T-helper 2 cell treated with Interferon-gamma antibody and Interleukin-4, amounts not matched to agents 5 μg/mL and 100 μg/mL, for 36 hours (primary cell): ENCODE results near the gene MSH6.

ENCODE experiments used
- DNase-seq: peaks from one replicate; pipeline ENCODE4 v3.0.0; 2021; ENCODE audit warnings: low spot score
- H3K27ac Mint-ChIP-seq: one replicate; pipeline ENCODE4 v1.8.0; 2021; ENCODE audit warnings: mild to moderate bottlenecking, mixed read lengths
- H3K27me3 Mint-ChIP-seq: one replicate; pipeline ENCODE4 v1.8.0; 2021; ENCODE audit warnings: low read depth, mixed read lengths
- H3K36me3 Mint-ChIP-seq: one replicate; pipeline ENCODE4 v1.8.0; 2021; ENCODE audit warnings: low read depth, mixed read lengths
- H3K4me1 Mint-ChIP-seq: one replicate; pipeline ENCODE4 v1.8.0; 2021; ENCODE audit warnings: low read depth, mixed read lengths
- H3K4me3 Mint-ChIP-seq: one replicate; pipeline ENCODE4 v1.8.0; 2022; ENCODE audit warnings: mild to moderate bottlenecking, moderate library complexity, mixed read lengths
- H3K9me3 Mint-ChIP-seq: one replicate; pipeline ENCODE4 v1.8.0; 2021; ENCODE audit warnings: mixed read lengths

The MSH6 gene

DNA sequence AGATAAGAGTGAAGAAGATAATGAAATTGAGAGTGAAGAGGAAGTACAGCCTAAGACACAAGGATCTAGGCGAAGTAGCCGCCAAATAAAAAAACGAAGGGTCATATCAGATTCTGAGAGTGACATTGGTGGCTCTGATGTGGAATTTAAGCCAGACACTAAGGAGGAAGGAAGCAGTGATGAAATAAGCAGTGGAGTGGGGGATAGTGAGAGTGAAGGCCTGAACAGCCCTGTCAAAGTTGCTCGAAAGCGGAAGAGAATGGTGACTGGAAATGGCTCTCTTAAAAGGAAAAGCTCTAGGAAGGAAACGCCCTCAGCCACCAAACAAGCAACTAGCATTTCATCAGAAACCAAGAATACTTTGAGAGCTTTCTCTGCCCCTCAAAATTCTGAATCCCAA is 15.7 kb downstream of the MSH6 start:
- Mint-ChIP-seq H3K4me3 (no peak overlapping the region), H3K36me3 (peaks cover 79% of the 10 kb centered on the region), H3K9me3 (peaks cover 9% of the 10 kb centered on the region), H3K27ac (no peak overlapping the region), H3K4me1 (peaks cover 5% of the 10 kb centered on the region), H3K27me3 (no peaks in the 10 kb centered on the region)
- DNase-seq, result no peak

DNA sequence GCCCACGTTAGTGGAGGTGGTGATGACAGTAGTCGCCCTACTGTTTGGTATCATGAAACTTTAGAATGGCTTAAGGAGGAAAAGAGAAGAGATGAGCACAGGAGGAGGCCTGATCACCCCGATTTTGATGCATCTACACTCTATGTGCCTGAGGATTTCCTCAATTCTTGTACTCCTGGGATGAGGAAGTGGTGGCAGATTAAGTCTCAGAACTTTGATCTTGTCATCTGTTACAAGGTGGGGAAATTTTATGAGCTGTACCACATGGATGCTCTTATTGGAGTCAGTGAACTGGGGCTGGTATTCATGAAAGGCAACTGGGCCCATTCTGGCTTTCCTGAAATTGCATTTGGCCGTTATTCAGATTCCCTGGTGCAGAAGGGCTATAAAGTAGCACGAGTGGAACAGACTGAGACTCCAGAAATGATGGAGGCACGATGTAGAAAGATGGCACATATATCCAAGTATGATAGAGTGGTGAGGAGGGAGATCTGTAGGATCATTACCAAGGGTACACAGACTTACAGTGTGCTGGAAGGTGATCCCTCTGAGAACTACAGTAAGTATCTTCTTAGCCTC is 16.2 kb downstream of the MSH6 start:
- Mint-ChIP-seq H3K4me1 (peaks cover 5% of the 10 kb centered on the region), H3K27me3 (no peaks in the 10 kb centered on the region), H3K27ac (no peak overlapping the region), H3K36me3 (peaks cover 83% of the 10 kb centered on the region), H3K4me3 (no peak overlapping the region), H3K9me3 (peaks cover 9% of the 10 kb centered on the region)
- no peak for DNase-seq

DNA sequence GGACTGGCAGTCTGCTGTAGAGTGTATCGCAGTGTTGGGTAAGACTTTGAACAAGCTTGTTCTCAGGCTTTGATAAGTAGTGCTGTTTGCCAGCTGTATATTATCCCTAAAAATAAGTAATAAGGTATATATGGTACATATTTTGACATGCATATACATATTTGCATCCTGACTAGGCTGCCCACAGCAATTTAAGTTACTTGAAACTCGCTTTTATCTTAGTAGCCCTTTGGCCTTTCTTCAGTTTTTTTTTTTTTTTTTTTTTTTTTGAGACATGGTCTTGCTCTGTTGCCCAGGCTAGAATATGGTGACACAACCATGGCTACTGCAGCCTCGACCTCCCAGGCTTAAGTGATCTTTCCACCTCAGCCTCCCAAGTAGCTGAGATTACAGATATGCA is 18.2 kb downstream of the MSH6 start:
- Mint-ChIP-seq H3K27me3 (no peaks in the 10 kb centered on the region), H3K36me3 (peaks cover 84% of the 10 kb centered on the region), H3K4me1 (peaks cover 5% of the 10 kb centered on the region), H3K9me3 (peaks cover 9% of the 10 kb centered on the region), H3K27ac (no peak overlapping the region), H3K4me3 (no peak overlapping the region)
- no peak for DNase-seq

DNA sequence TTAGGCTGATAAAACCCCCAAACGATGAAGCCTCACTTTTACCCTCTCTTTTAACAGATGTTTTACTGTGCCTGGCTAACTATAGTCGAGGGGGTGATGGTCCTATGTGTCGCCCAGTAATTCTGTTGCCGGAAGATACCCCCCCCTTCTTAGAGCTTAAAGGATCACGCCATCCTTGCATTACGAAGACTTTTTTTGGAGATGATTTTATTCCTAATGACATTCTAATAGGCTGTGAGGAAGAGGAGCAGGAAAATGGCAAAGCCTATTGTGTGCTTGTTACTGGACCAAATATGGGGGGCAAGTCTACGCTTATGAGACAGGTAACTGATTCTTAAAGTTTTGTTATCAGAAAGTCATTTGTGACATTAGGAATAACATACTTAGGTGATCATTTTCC is 20.4 kb downstream of the MSH6 start:
- Mint-ChIP-seq H3K4me3 (no peak overlapping the region), H3K36me3 (peaks cover 90% of the 10 kb centered on the region), H3K27me3 (no peaks in the 10 kb centered on the region), H3K9me3 (peaks cover 9% of the 10 kb centered on the region), H3K4me1 (peaks cover 5% of the 10 kb centered on the region), H3K27ac (no peak overlapping the region)
- no peak for DNase-seq

- H3K36me3 Mint-ChIP-seq, result peaks cover 90% of the 10 kb centered on the region
- no peak overlapping the region for H3K27ac Mint-ChIP-seq
- peaks cover 9% of the 10 kb centered on the region for H3K9me3 Mint-ChIP-seq
Measured at GRCh38 chr2:47803770-47804169, 20.8 kb downstream of the MSH6 start.

GRCh38 chr2:47805850-47806249 is 22.9 kb downstream of the MSH6 start:
- H3K36me3 Mint-ChIP-seq, result peaks cover 85% of the 10 kb centered on the region
- peaks cover 9% of the 10 kb centered on the region for H3K9me3 Mint-ChIP-seq
- H3K27me3 Mint-ChIP-seq, result no peaks in the 10 kb centered on the region
- H3K27ac Mint-ChIP-seq, result no peak overlapping the region
- H3K4me1 Mint-ChIP-seq, result peaks cover 2% of the 10 kb centered on the region
- no peak for DNase-seq
- no peak overlapping the region for H3K4me3 Mint-ChIP-seq

More at GRCh38 chr2:47803770-47804169, 20.8 kb downstream of the MSH6 start:
- Mint-ChIP-seq H3K27me3 (no peaks in the 10 kb centered on the region), H3K4me1 (peaks cover 2% of the 10 kb centered on the region), H3K4me3 (no peak overlapping the region)
- DNase-seq, result no peak

DNA sequence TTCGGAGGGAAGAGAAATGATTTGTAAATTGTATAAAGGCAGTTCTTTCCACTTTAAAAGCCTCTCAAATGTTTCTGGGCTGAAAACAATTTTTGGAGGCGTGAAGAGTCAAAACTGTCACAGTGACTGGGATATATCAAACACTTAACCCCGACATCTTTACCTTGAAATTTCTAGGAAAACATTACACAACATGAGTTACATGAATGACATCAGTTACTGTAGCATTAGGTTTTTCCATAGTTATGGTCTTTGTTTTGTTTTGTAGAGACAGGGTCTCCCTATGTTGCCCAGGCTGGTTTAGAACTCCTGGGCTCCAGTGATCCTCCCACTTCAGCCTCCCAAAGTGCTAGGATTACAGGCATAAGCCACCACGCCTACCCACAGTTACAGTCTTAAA is 25.7 kb downstream of the MSH6 start:
- H3K4me1 Mint-ChIP-seq, result peaks cover 7% of the 10 kb centered on the region
- no peaks in the 10 kb centered on the region for H3K27me3 Mint-ChIP-seq
- H3K36me3 Mint-ChIP-seq, result peaks cover 83% of the 10 kb centered on the region
- no peak overlapping the region for H3K4me3 Mint-ChIP-seq
- H3K9me3 Mint-ChIP-seq, result peaks cover under 1% of the 10 kb centered on the region
- no peak overlapping the region for H3K27ac Mint-ChIP-seq
- no peak for DNase-seq

DNA sequence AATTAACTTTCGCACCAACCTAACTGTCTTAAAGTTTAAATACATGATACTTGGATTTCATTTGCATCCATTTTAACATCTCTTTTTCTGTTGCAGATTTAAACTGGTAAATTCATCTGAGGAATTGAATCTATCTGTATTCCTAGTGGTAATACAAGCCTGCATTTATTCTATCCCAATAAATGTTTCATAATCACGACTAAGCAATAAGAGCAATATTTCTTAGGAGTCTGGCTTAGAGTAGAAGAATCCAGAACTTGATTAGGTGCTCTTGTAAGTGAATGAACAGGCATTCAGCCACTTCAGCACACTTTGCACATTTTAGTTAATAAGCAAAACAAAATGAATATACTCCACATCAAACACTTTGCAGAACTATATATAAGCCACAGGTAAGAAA is 27.0 kb downstream of the MSH6 start:
- DNase-seq, result no peak
- H3K4me3 Mint-ChIP-seq, result no peak overlapping the region
- H3K4me1 Mint-ChIP-seq, result peaks cover 7% of the 10 kb centered on the region
- H3K9me3 Mint-ChIP-seq, result no peaks in the 10 kb centered on the region
- H3K27ac Mint-ChIP-seq, result no peak overlapping the region
- H3K36me3 Mint-ChIP-seq, result peaks cover 80% of the 10 kb centered on the region
- no peaks in the 10 kb centered on the region for H3K27me3 Mint-ChIP-seq

DNA sequence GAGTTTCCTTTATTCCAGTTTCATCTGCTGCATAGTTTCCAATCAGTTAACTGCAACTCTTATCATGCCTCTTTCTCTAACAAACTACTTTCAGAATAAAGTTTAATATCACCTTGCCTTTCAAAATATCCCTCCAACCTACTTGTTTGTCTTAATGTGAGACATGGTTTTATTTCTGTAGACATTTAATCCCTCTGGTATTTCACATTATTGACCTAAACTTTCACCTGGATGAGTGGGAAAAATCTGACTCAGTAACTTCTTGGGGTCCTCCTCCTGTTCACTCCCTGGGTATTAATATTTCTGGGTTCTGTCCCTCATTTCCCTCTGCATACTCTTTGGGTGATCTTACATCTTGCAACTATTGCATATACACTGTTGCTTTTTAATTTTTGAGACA is 27.9 kb downstream of the MSH6 start:
- peaks cover 7% of the 10 kb centered on the region for H3K4me1 Mint-ChIP-seq
- no peak for DNase-seq
- no peaks in the 10 kb centered on the region for H3K27me3 Mint-ChIP-seq

DNA sequence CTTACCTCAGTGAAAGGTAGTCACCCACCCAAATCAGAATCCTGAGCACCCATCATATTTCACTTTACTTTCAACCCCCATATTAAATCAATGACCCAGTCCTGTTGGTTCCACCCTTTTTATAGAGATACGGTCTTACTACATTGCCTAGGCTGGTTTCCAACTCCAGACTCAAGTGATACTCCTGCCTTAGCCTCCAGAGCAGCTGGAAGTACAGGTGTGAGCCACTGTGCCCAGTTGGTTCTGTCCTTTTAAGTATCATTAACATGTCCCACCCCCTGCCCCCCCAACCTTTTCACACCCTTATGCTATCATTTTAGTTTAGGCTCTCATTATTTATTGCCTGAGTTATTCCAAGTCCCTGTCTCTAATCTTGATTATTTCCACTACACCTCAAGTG is 28.7 kb downstream of the MSH6 start:
- Mint-ChIP-seq H3K27me3 (no peaks in the 10 kb centered on the region), H3K27ac (peak overlapping the region; percentile 4), H3K9me3 (no peaks in the 10 kb centered on the region), H3K4me3 (no peak overlapping the region), H3K4me1 (peaks cover 7% of the 10 kb centered on the region), H3K36me3 (peaks cover 80% of the 10 kb centered on the region)
- no peak for DNase-seq

More for the DNA sequence above, 27.9 kb downstream of the MSH6 start:
- H3K27ac Mint-ChIP-seq, result no peak overlapping the region
- no peak overlapping the region for H3K4me3 Mint-ChIP-seq
- H3K36me3 Mint-ChIP-seq, result peaks cover 80% of the 10 kb centered on the region
- H3K9me3 Mint-ChIP-seq, result no peaks in the 10 kb centered on the region

GRCh38 chr2:47815764-47816163 is 32.8 kb downstream of the MSH6 start:
- no peak overlapping the region for H3K4me3 Mint-ChIP-seq
- no peak overlapping the region for H3K27ac Mint-ChIP-seq
- peaks cover 7% of the 10 kb centered on the region for H3K4me1 Mint-ChIP-seq
- DNase-seq, result no peak
- H3K9me3 Mint-ChIP-seq, result no peaks in the 10 kb centered on the region
- no peaks in the 10 kb centered on the region for H3K27me3 Mint-ChIP-seq
- H3K36me3 Mint-ChIP-seq, result peaks cover 80% of the 10 kb centered on the region

DNA sequence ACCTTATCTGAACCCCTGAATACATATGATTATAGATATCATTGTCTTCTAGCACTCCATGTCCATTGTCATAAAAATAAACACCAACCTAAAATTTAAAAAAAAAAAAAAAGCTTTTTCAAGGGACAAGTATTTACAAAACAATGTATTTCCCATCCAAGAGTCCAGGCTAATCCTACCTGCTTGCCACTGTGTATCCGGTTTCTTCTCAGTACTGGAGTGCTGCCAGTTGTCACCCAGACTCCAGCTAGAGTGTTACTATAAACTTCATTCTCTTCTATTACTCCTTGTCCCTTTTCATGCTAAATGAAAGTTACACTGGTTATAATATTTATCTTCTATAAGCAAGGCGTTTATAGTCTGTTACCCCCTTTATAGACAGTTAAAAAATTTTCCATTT is 35.8 kb downstream of the MSH6 start:
- no peaks in the 10 kb centered on the region for H3K4me1 Mint-ChIP-seq
- no peaks in the 10 kb centered on the region for H3K9me3 Mint-ChIP-seq
- no peak for DNase-seq
- no peak overlapping the region for H3K4me3 Mint-ChIP-seq
- peaks cover 68% of the 10 kb centered on the region for H3K36me3 Mint-ChIP-seq
- no peaks in the 10 kb centered on the region for H3K27me3 Mint-ChIP-seq
- no peak overlapping the region for H3K27ac Mint-ChIP-seq

GRCh38 chr2:47819834-47820233 is 36.9 kb downstream of the MSH6 start:
- Mint-ChIP-seq H3K4me1 (no peaks in the 10 kb centered on the region), H3K27me3 (no peaks in the 10 kb centered on the region), H3K36me3 (peaks cover 64% of the 10 kb centered on the region), H3K27ac (no peak overlapping the region), H3K9me3 (no peaks in the 10 kb centered on the region), H3K4me3 (no peak overlapping the region)
- DNase-seq, result no peak

DNA sequence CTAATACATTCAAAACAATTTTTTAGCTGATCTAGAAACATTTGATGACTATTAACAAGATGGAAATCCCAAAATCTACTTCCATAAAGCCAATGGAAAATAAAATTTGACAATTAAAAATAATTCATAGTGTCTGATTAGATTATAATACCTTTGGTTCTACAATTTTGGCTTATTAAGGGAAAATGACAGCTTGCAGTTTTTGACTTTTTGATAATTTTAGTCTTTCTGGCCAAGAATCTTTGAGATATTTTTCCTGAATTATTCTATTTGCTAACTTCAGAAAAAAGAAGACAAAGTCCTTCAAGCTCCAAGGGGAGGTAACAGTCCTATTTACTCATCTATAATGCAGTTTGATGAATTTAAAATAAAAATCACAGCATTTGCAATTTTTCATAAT is 39.6 kb downstream of the MSH6 start:
- Mint-ChIP-seq H3K9me3 (no peaks in the 10 kb centered on the region), H3K36me3 (peaks cover 53% of the 10 kb centered on the region), H3K27ac (no peak overlapping the region), H3K27me3 (no peaks in the 10 kb centered on the region), H3K4me3 (no peak overlapping the region), H3K4me1 (no peaks in the 10 kb centered on the region)
- DNase-seq, result no peak

GRCh38 chr2:47833516-47833968 is 50.6 kb downstream of the MSH6 start:
- Mint-ChIP-seq H3K27ac (no peak overlapping the region), H3K4me3 (no peak overlapping the region), H3K4me1 (peaks cover 16% of the 10 kb centered on the region), H3K9me3 (no peaks in the 10 kb centered on the region), H3K36me3 (peaks cover 54% of the 10 kb centered on the region), H3K27me3 (no peaks in the 10 kb centered on the region)
- DNase-seq, result no peak
